Panc1 (cell line): ENCODE results near the gene PTPRE. TPM values are rescaled to one million over a fixed set of nuclear protein-coding genes. Genes with fewer than 3 reads are reported as not detected.

Source experiments
- ATAC-seq: fragments of 200-7000 bp; cut with Tn5 transposase; 2 replicates; pipeline ENCODE4 v1.9.1; 2020; ENCODE audit warnings: mild to moderate bottlenecking, moderate library complexity
- BruUV-seq: library from RNA; stranded (reverse); fragments of 400-500 nt; replicated peaks from 2 replicates; lab custom pipeline; 2021; lab: Mats Ljungman, UMichigan
- CTCF ChIA-PET: fragments of 300-600 bp; sonication (Branson Sonifier 250); formaldehyde crosslinking; loops from one replicate; lab custom pipeline; 2022; ENCODE audit warnings: antibody characterized with exemption; lab: Charles Lee
- POLR2A ChIA-PET: fragments of 300-600 bp; sonication (Branson Sonifier 250); formaldehyde crosslinking; loops from one replicate; lab custom pipeline; 2022; ENCODE audit warnings: antibody characterized with exemption; lab: Charles Lee
- DNase-seq: peaks from one replicate; pipeline ENCODE4 v3.0.0-alpha.2; 2010; ENCODE audit warnings: low read depth, low spot score
- H3K27ac ChIP-seq: 2 replicates; pipeline ENCODE4 v1.5.1; 2011; ENCODE audit warnings: mild to moderate bottlenecking, low read length, inconsistent platforms
- H3K27me3 ChIP-seq: fragments of 200-500 bp; sonication (Bioruptor generic); 2 replicates; pipeline ENCODE4 v1.6.0; 2014; ENCODE audit warnings: low read length, inconsistent platforms; ENCODE audit not compliant: control insufficient read depth, insufficient read depth
- H3K36me3 ChIP-seq: fragments of 200-500 bp; sonication (Bioruptor generic); 2 replicates; pipeline ENCODE4 v1.5.1; 2014; ENCODE audit warnings: inconsistent platforms, mild to moderate bottlenecking, low read length, moderate library complexity; ENCODE audit not compliant: control insufficient read depth, insufficient read depth
- H3K4me1 ChIP-seq: 2 replicates; pipeline ENCODE4 v1.5.1; 2011; ENCODE audit warnings: inconsistent platforms, mild to moderate bottlenecking, low read length, moderate library complexity; ENCODE audit not compliant: control insufficient read depth, insufficient read depth
- H3K4me3 ChIP-seq, 2 experiments: 2 replicates each; pipeline ENCODE4 v1.5.1; 2011 to 2012; ENCODE audit warnings: low read depth in 2 of 2, low read length in 2 of 2, mild to moderate bottlenecking in 2 of 2, inconsistent platforms in 1 of 2, moderate library complexity in 1 of 2
- H3K9me3 ChIP-seq: fragments of 200-500 bp; sonication (Bioruptor generic); 2 replicates; pipeline ENCODE4 v1.5.1; 2014; ENCODE audit warnings: low read depth, mild to moderate bottlenecking, inconsistent platforms, low read length, moderate library complexity; ENCODE audit not compliant: control insufficient read depth, insufficient read depth
- POLR2AphosphoS5 ChIP-seq: IDR thresholded peaks from 2 replicates; pipeline ENCODE4 v1.6.1; 2012; ENCODE audit warnings: mild to moderate bottlenecking, low read depth, low read length, moderate library complexity
- SIN3A ChIP-seq: IDR thresholded peaks from 2 replicates; pipeline ENCODE4 v1.6.1; 2012; ENCODE audit warnings: low read depth, mild to moderate bottlenecking, low read length, moderate library complexity, borderline replicate concordance; ENCODE audit not compliant: insufficient read depth
- TCF7L2 ChIP-seq: IDR thresholded peaks from 2 replicates; pipeline ENCODE4 v1.6.1; 2011; ENCODE audit warnings: mild to moderate bottlenecking, low read depth, low read length, inconsistent platforms
- in situ Hi-C: cut with HindIII; loops from 2 replicates; pipeline ENCODE4 v1.10.0; 2016; ENCODE audit warnings: low sequenced_read_pairs, low pct_unique_long_range_greater_than_20kb
- intact Hi-C: fragments of 100-400 bp; cut with micrococcal nuclease; formaldehyde crosslinking; loops from one replicate; pipeline ENCODE4 v1.10.0; 2022; ENCODE audit not compliant: unreplicated experiment
- total RNA-seq: library from RNA; stranded (reverse); gene quantifications from one replicate; pipeline ENCODE4 v1.2.1, GENCODE V29; 2021; ENCODE audit not compliant: unreplicated experiment
- TF ChIP-seq, protein P1 (sequence below), 2 experiments: IDR thresholded peaks; 2 replicates each; pipeline ENCODE4 v1.6.1; 2011 to 2012; ENCODE audit warnings: low read depth in 2 of 2, control low read depth in 1 of 2, low read length in 1 of 2, mild to moderate bottlenecking in 1 of 2, moderate library complexity in 1 of 2; ENCODE audit not compliant: insufficient read depth in 1 of 2
- TF ChIP-seq, protein P2 (sequence below): fragments of 450-650 bp; IDR thresholded peaks from 2 replicates; pipeline ENCODE4 v1.5.1; 2017; ENCODE audit warnings: mild to moderate bottlenecking

The PTPRE gene
- total RNA-seq, 1 experiment from 2014 or later, result 0.44 TPM

DNA sequence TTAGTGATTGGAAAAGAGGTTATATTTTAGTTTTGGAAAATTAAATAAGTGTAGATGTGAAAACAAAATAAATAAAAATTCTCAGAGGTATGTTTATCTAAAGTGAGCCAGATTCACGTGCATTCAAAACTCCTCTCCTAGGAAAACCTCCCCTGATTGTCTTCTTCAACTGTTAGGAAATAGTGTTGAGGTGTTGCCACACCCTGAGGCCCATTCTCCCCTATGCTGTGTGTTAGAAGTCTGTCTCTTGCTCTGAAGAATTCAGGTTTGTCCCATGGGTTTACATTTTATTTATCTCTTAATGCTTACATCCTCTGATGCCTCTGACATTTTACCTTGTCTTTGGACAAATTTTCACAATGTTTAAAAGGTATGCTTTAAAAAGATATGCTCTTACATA lies 40.3 kb downstream of the PTPRE start:
- ATAC-seq (no peak), DNase-seq (no peak)
- CTCF ChIA-PET, result no interaction called here
- TF ChIP-seq, protein P1, sequence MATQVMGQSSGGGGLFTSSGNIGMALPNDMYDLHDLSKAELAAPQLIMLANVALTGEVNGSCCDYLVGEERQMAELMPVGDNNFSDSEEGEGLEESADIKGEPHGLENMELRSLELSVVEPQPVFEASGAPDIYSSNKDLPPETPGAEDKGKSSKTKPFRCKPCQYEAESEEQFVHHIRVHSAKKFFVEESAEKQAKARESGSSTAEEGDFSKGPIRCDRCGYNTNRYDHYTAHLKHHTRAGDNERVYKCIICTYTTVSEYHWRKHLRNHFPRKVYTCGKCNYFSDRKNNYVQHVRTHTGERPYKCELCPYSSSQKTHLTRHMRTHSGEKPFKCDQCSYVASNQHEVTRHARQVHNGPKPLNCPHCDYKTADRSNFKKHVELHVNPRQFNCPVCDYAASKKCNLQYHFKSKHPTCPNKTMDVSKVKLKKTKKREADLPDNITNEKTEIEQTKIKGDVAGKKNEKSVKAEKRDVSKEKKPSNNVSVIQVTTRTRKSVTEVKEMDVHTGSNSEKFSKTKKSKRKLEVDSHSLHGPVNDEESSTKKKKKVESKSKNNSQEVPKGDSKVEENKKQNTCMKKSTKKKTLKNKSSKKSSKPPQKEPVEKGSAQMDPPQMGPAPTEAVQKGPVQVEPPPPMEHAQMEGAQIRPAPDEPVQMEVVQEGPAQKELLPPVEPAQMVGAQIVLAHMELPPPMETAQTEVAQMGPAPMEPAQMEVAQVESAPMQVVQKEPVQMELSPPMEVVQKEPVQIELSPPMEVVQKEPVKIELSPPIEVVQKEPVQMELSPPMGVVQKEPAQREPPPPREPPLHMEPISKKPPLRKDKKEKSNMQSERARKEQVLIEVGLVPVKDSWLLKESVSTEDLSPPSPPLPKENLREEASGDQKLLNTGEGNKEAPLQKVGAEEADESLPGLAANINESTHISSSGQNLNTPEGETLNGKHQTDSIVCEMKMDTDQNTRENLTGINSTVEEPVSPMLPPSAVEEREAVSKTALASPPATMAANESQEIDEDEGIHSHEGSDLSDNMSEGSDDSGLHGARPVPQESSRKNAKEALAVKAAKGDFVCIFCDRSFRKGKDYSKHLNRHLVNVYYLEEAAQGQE (IDR thresholded peaks at IDR 0.05; ENCODE audit: insufficient read depth in 1 of 2, low read depth in 2 of 2, low read length in 1 of 2), result no peak
- TF ChIP-seq SIN3A (no peak), POLR2AphosphoS5 (no peak), TCF7L2 (no peak)
- TF ChIP-seq, protein P2, sequence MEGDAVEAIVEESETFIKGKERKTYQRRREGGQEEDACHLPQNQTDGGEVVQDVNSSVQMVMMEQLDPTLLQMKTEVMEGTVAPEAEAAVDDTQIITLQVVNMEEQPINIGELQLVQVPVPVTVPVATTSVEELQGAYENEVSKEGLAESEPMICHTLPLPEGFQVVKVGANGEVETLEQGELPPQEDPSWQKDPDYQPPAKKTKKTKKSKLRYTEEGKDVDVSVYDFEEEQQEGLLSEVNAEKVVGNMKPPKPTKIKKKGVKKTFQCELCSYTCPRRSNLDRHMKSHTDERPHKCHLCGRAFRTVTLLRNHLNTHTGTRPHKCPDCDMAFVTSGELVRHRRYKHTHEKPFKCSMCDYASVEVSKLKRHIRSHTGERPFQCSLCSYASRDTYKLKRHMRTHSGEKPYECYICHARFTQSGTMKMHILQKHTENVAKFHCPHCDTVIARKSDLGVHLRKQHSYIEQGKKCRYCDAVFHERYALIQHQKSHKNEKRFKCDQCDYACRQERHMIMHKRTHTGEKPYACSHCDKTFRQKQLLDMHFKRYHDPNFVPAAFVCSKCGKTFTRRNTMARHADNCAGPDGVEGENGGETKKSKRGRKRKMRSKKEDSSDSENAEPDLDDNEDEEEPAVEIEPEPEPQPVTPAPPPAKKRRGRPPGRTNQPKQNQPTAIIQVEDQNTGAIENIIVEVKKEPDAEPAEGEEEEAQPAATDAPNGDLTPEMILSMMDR, result no peak
- peaks cover 11% of the 10 kb centered on the region for H3K27me3 ChIP-seq
- H3K27ac ChIP-seq, result no peak overlapping the region
- BruUV-seq, result no TSS peak
- H3K4me3 ChIP-seq, result no peak overlapping the region
- in situ Hi-C loops (no loop called here), intact Hi-C loops (no loop called here)
- no peaks in the 10 kb centered on the region for H3K36me3 ChIP-seq
- no peaks in the 10 kb centered on the region for H3K9me3 ChIP-seq
- H3K4me1 ChIP-seq, result no peaks in the 10 kb centered on the region
- POLR2A ChIA-PET, result no interaction called here

DNA sequence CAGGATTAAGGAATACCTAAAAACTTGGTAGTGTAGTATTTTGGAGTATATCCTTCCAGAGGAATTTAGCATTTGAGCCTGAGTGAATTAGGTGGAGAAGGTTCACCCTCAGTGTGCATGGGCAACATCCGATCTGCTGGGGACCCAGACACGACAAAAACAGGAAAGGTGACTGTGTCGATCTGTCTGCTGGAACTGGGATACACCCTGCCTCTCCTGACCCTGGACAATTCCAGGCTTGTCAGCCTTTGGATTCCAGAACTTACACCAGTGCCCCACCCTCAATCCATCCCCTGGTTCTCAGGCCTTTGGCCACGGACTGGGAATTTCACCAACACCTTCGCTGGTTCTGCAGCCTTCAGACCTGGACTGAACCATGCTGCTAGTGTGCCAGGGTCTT lies 41.9 kb downstream of the PTPRE start:
- Histone ChIP-seq H3K27me3 (peaks cover 4% of the 10 kb centered on the region; the same call in 1 of the 2 replicates), H3K4me1 (no peaks in the 10 kb centered on the region), H3K4me3 (no peak overlapping the region), H3K9me3 (no peaks in the 10 kb centered on the region), H3K36me3 (no peaks in the 10 kb centered on the region), H3K27ac (no peak overlapping the region)
- in situ Hi-C loops, result no loop called here
- no peak for DNase-seq
- CTCF ChIA-PET, result no interaction called here
- BruUV-seq, result no TSS peak
- TF ChIP-seq, protein P1 (IDR thresholded peaks at IDR 0.05; ENCODE audit: insufficient read depth in 1 of 2, low read depth in 2 of 2, low read length in 1 of 2), result no peak
- TF ChIP-seq, protein P2, result no peak
- TF ChIP-seq POLR2AphosphoS5 (no peak), SIN3A (no peak), TCF7L2 (no peak)
- POLR2A ChIA-PET, result interaction anchor here (1.0 kb wide), 1 partner anchor 16 kb away, joined by 3 read pairs; no protein-coding TSS in a partner anchor
- no peak for ATAC-seq
- intact Hi-C loops, result no loop called here
